ENCODE measurements around the gene PHF2.
"Not testable (repeated sequence)": the region's sequence is repeated elsewhere in the genome, so short reads cannot be mapped to it uniquely, and the experiment has no call there.

Gene PHF2

DNA sequence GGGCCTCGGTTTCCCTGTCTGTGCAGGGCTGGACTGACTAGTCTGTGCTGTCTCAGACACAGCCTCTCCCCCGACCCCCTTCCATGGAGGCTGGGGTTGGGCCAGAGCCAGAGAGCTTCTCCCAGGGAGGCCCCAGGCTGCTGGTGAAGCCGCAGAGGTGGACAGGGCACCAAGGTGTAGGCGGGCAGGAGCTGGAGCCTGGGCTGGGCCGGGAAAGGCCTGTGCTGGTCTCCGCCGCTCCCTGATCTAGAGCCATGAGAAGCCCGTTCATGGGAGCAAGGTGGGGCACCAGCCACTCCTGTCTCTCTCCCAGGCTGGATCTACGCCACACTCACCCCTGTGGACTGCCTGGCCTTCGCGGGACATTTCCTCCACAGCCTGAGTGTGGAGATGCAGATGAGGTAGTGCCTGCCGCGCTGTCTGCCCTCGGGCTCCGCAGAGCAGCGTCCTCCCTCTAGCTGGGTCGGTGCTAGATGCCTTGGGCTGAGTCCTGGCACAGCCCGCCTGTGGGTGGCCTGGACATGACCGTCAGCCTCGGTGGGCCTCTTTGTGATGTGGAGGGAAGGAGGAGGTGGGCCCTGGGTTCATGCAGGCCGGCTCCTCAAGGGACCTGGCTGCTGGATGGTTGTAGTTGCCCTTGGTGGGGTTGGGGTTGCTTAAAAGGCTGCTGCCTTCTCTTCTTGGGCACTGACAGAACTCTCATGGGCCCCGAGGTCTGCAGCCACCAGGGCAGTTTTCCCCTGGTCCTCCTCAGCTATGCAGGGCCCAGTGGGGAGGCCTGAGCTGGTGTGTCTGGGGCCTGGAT is 79.4 kb downstream of the PHF2 start:
- DNase-seq = no peak

- no peak for DNase-seq
Observed at GRCh38 chr9:93656426-93657239, 80.2 kb downstream of the PHF2 start.

DNA sequence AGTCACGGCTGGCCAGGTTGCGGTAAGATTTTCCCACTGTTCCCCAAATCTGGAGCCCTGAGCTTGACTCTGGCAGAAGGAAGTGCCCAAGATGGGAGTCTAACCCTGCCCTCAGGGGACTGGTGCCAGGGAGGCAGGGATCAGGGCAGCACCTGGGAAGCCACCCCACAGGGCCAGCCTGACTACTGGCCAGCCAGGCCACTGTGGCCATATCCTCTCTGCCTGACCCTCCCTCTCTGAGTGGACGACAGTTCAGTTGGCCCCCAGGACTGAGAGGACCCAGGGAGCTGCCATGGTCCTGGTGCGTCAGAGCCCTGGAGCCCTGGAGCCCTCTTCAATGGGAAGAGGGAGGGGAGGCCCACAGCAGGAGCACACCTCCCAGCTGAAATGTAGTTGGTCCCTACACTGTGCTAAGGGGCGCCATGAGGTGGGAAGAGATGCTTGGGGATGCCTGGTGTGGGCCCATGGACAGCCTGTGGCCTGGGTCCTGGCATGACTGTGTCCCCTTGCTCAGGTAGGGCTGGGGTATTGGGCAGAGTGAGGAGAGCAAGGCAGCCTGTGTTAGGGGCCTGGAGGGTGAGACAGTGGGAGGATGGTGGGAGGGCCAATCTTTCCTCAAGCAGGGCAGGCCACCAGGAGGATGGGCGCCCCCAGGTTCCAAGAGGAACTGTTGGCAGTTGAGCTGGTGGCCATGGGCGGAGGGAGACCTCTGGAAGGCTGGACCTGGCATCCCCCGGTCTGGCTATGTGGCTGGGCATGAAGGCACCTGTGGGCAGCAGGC is 81.1 kb downstream of the PHF2 start:
- DNase-seq = no peak

DNA sequence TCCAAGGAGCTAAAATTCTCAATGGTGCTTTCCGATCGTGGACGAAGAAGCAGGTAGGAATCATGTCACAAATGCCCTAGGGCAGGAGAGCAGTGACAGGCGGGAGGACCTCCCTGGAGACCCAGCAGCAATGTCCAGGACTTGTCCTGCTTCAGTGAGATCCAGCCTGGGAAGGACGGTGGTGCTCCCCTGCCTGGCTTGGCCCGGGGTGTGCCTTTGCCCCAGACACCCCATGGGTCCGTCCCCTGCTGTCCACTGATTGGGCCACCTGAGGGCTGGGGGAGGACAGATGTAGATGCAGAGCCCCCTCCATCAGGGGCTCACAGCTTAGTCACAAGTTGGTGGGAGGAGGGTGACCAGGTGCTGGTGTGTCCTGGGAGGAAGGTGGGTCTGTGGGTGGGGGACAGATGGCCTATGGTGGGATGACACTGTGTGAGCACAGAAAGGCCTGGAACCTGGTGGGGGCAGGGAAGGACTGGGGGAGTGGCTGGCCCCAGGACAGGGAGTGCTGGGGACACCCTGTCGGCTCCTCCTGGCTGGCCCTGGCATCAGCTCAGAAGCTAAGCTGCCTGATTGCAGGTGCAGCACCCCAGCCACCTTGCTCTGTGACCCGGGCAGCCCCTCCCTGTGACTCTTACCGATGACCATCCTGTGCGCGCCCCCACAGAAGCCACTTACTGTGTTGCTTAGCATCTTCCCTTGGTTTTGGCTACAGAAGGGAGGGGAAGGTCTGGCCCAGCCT is 82.0 kb downstream of the PHF2 start:
- no peak for DNase-seq

DNA sequence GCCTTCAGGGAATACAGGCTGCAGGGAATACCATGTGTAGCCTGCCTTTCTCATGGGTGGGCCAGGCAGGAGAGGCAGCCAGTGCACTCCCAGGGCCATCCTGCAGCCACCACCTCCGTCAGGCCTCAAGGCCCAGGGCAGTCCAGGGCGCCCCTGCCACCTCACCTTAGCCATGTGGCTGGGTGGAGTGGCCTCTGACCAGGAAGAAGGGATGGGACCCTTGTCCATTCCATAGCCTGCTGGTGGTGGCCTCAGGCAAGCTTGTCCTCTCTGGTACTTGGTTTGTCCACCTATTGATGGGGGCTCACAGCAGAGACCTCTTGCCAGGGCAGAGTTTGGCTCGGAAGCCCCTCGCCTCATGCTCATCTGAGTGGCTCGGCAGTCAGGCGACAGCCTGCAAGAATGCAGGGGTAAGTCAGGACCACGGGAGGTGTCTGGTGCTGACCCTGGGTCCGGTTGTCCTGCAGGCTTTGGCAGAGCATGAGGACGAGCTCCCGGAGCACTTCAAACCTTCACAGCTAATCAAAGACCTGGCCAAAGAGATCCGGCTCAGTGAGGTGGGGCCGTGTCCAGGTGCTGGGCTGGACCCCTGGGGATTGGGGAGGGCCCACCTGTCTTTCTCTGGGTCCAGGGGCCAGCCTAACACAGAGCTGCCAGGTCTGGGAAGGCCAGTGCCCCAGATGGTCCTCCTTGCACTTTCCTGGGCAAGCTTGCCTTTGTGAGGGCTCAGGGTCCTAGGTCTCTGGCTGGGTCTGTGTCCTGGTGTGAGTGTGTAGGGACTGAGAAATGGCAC is 82.9 kb downstream of the PHF2 start:
- DNase-seq = no peak

GRCh38 chr9:93659837-93660177 is 83.4 kb downstream of the PHF2 start:
- no peak for DNase-seq

GRCh38 chr9:93660352-93661046 is 84.1 kb downstream of the PHF2 start:
- no peak for DNase-seq

GRCh38 chr9:93661591-93661990 is 85.2 kb downstream of the PHF2 start:
- no peak for DNase-seq

DNA sequence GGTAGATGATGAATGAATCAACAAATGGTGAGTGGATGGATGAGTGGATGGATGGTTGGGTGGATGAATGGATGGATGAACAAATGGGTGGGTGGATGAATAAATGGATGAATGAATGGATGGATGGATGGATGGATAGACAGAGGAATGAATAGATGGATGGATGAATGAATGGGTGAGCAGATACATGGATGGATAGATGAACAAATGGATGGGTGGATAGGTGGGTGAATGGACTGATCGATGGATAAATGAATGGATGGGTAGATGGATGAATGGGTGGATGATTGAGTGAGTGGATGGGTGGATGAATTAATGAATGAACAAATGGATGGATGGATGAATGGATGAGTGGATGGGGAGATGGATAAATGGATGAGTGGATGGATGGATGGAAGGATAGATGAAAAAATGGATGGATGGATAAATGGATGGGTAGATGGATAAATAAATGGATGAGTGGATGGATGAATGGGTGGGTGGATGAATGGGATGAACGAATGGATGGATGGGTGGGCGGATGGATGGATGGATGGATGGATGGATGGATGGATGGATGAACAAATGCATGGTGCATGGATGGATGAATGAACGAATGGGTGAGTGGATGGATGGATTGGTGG is 85.7 kb downstream of the PHF2 start:
- DNase-seq = no peak

DNA sequence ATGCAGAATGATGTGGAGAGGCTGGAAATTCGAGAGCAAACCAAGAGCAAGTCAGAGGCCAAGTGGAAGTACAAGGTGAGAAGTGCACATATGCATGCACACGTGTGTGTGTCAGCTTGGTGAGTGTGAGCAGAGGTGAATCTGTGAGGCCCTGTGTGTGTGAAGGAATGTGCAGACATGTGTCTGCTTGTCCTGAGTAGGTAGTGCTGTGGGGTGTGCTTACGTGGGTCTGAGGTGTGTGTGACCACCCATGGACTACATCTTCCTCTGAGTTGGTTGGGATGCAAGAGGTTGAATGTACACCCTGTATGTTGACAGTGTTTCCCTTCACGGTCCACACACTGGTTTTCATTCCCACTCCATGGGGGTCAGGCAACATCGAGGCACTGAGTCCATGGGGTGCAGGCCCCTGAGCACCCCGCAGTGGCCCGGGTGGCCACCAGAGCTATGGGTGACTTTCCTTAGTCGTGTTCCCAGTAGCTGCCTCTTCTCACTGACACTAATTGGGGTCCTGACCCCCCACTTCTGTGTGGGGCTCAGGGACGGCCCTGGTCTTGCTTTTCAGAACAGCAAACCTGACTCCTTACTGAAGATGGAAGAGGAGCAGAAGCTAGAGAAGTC is 86.7 kb downstream of the PHF2 start:
- no peak for DNase-seq

DNA sequence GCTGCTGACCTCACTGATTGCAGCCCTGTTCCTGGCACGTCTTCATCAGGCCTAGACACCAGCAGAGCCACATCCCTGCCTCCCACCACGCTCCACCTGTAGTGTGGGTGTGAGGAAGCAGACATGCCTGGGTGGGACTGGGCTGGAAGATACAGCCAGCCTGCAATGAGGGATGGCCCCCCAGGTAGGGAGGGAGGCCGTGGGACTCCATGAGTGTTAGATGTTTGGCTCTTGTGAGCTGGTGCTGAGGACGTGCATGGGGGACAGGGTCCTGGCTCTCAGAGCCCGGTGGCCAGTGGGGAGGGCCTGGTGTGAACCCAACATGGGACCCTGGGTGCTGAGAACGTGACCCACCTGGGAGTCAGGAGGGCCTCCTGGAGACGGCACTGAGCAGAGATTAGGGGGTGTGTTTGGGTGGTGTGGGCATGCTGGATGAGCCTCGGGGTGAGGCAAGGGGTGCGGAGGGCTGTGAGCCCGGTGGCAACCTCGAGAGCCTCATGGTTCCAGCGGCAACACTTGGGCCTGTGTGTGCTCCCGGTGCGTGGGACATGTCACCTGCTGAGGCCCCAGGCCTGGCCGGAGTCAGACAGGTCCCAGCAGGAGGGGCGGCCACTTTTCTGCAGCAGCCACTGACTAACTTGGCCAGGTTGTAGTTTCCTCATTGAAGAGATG is 87.6 kb downstream of the PHF2 start:
- DNase-seq = no peak

- no peak for DNase-seq
Observed at GRCh38 chr9:93664549-93665120, 88.3 kb downstream of the PHF2 start.

DNA sequence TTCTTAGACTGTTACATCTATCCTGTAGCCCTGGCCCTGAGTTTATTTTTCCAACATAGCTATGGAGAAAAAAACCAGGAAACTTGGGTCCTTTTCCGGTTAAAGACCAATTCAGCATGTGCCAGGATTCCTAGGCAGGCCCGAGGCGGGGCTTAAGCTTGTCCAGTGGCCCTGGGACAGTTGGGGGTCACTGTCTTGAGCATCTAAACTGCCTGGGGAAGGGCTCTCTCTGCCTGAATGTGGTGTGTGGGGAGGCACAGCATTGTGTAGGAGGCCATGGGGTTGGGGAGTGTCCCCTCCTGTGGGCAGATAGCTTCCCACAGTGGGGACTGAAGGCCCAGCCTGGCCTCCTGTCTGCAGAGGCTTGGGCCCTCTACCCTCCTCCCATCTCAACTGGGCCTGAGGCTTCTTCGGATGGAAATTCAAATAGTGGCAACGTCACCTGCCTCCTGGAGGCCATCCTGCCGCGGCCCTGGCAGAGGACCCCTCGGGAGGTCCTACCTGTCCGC is 88.8 kb downstream of the PHF2 start:
- no peak for DNase-seq

- no peak for DNase-seq
Observed at GRCh38 chr9:93665637-93666438, 89.5 kb downstream of the PHF2 start.

DNA sequence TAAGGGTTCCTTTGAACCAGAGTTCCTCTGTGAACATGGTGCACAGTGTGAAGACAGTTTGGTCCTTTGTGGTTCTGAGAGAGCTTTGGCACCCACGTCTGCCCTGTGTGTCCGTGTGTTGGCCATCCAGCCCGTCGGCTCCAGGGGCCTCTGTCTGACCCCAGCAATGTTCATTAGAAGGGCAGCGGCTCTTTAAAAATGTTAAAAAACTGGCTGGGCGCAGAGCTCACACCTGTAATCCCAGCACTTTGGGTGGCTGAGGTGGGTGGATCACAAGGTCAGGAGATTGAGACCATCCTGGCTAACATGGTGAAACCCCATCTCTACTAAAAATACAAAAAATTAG is 90.0 kb downstream of the PHF2 start:
- not testable (repeated sequence) for DNase-seq

- DNase-seq = no peak
Observed at GRCh38 chr9:93667006-93667405, 90.6 kb downstream of the PHF2 start.

DNA sequence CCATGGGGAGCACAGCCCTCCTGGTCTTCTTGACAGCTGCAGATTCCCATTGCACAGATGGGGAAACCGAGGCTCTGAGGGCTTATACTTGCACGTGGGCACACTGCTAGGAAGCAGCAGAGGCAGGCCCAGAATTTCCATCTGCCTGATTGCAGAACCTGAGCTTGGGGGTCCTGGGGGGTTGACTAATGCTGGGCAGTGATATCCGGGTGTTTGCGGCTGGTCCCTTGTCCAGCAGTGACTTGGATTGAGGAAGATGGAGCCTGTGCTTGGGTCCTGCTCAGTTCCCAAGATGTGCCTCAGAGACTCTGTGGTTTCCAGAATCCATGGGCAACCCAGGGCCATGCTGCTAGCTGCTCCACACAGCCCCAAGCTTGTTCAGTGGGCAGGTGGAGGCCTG is 91.2 kb downstream of the PHF2 start:
- DNase-seq = no peak

- DNase-seq = no peak
Observed at GRCh38 chr9:93668261-93668871, 92.0 kb downstream of the PHF2 start.
